Sigmoid colon (tissue), 7 donors: Measurements from ENCODE around the gene ACOT7. TPM values are rescaled to one million over a fixed set of nuclear protein-coding genes. Genes with fewer than 3 reads are reported as not detected.

Experiments
- DNase-seq: peaks from one replicate; pipeline ENCODE4 v3.0.0-alpha.2; 2019
- H3K27ac ChIP-seq, 4 donors: fragments of 200-600 bp; sonication (generic); one replicate each; pipeline ENCODE4 v1.5.1; 2016 to 2019; ENCODE audit warnings: mild to moderate bottlenecking in 1 of 4
- H3K27me3 ChIP-seq, 3 donors: fragments of 200-600 bp; sonication (generic); one replicate each; pipeline ENCODE4 v1.5.1; 2019; ENCODE audit warnings: mild to moderate bottlenecking in 1 of 3
- H3K36me3 ChIP-seq, 4 donors: fragments of 200-600 bp; sonication (generic); one replicate each; pipeline ENCODE4 v1.5.1; 2016 to 2019
- H3K4me1 ChIP-seq, 4 donors: fragments of 200-600 bp; sonication (generic); one replicate each; pipeline ENCODE4 v1.5.1; 2017 to 2019
- H3K4me3 ChIP-seq, 4 donors: fragments of 200-600 bp; sonication (generic); one replicate each; pipeline ENCODE4 v1.5.1; 2017 to 2019; ENCODE audit warnings: mild to moderate bottlenecking in 2 of 4, moderate library complexity in 1 of 4
- H3K9me3 ChIP-seq, 4 donors: fragments of 200-600 bp in 3 of 4; sonication (generic) in 3 of 4; one replicate each; pipeline versions ENCODE4 v1.5.1 to v1.6.1; 2013 to 2019
- EP300 ChIP-seq, 4 donors: sonication (generic); formaldehyde crosslinking; IDR thresholded peaks; one replicate each; pipeline ENCODE4 v1.6.1; 2017; ENCODE audit warnings: antibody characterized with exemption in 4 of 4
- POLR2A ChIP-seq, 2 donors: fragments of 450-650 bp; IDR thresholded peaks; one replicate each; pipeline ENCODE4 v1.6.1; 2016; ENCODE audit warnings: antibody characterized with exemption in 2 of 2, mild to moderate bottlenecking in 2 of 2, moderate library complexity in 2 of 2
- POLR2AphosphoS5 ChIP-seq, 4 donors: sonication (generic); formaldehyde crosslinking; IDR thresholded peaks; one replicate each; pipeline ENCODE4 v1.6.1; 2017; ENCODE audit warnings: antibody characterized with exemption in 4 of 4
- WGBS, 2 donors: extraction: QIAGEN DNeasy Blood & Tissue Kit; methylation state at CpG; one replicate each; pipeline ENCODE4 v1.1.7; 2013; 5-methylcytosine and 5-hydroxymethylcytosine counted together
- intact Hi-C: fragments of 100-400 bp; cut with DNase I; formaldehyde crosslinking; loops from one replicate; pipeline ENCODE4 v1.15.1; 2023
- polyA plus RNA-seq, 3 donors: library from polyadenylated mRNA; stranded (reverse); fragments of 200-250 nt; gene quantifications; one replicate each; pipeline ENCODE4 v1.2.3, GENCODE V29; 2013
- total RNA-seq, 4 donors: library from RNA; depleted of rRNA; stranded (reverse); fragments of >200 nt; gene quantifications; one replicate each; pipeline ENCODE4 v1.1.0, GENCODE V29; 2016
- TF ChIP-seq, protein P1 (sequence below), 4 experiments: fragments of 450-650 bp in 3 of 4; fragments of 200-600 bp in 1 of 4; IDR thresholded peaks; one replicate each; pipeline ENCODE4 v1.5.1; 2016 to 2019; ENCODE audit warnings: antibody characterized with exemption in 4 of 4, mild to moderate bottlenecking in 3 of 4, moderate library complexity in 2 of 4
- donor health status: healthy with polysubstance abuse.
- donor health status: Bipolar disorder and iron deficiency.
- donor health status: healthy.

ACOT7 gene
- total and polyA plus RNA-seq, 7 donors, result 17.9 to 81.0 (median 26.5) TPM

DNA sequence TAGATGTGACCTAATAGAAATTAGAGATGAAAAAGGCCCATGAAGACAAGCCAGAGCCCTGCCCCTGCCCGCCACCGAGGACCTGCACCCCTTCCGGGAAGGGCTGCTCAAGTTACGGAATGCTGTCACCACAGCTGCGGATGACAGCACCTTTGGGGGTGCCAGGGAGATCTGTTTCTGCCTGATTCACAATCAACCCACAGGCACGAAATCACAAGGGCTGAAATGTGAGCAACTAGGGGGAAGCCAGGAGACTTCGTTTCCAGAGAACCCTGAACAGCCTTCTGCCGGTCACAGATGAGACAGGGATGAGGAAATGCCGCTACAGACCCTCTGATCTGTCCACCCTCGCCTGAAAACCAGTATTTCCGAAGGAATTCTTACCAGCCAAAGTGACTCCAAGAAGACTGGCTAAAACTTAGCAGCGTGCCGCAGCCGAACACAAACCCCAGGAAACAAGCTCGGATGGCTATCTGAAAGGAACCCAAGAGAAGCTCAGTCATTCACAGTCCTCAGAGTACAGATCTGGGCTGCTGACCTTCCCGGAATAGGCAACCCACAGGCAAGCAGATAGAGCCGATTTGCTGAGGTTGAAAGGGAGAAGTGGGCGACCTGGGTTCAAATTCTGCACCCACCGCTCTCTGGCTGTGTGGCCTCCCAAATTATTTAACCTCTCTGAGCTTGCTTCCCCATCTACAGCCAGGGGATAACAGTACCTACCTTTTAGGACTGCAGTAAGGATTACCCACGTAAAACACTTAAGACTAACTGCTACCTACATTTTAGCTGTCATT, 158.9 kb downstream of the ACOT7 start:
- H3K27ac ChIP-seq, result peak overlapping the region in 2 of 4 donors; percentile 60 to 78

DNA sequence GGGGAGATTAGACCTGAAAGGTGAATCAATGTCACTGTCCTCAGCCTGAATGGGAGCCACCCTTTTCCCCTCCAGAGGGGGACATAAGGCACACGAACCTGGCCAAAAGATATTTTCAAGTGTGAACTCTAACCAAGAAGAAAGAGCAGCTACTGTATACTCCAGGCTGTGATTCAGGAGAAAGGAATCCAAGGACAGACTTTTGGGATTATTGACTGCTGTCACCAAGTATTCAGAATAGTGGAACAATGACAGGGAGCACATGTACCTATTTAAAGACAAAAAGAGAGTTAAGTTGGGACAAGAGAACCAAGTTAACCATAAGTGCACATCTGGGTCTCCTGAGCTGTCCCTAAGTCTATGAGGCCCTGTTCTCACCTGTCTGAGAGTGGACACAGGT, 160.2 kb downstream of the ACOT7 start:
- Histone ChIP-seq H3K4me3 (no peak overlapping the region), H3K27me3 (peaks cover 0 to 1% (median 0%) of the 10 kb centered on the region in 3 donors), H3K9me3 (no peaks in the 10 kb centered on the region), H3K27ac (no peak overlapping the region), H3K4me1 (peaks cover 0 to 19% (median 14%) of the 10 kb centered on the region in 4 donors), H3K36me3 (peaks cover 17 to 54% (median 20%) of the 10 kb centered on the region in 4 donors)
- WGBS, 2 donors, result 63 to 73% methylated on average over 1 of the region's 1 CpG
- no peak for TF ChIP-seq POLR2A (IDR thresholded peaks at IDR 0.05)
- TF ChIP-seq EP300 (IDR thresholded peaks at IDR 0.05), result no peak
- no peak for TF ChIP-seq POLR2AphosphoS5 (IDR thresholded peaks at IDR 0.05)
- TF ChIP-seq, protein P1, sequence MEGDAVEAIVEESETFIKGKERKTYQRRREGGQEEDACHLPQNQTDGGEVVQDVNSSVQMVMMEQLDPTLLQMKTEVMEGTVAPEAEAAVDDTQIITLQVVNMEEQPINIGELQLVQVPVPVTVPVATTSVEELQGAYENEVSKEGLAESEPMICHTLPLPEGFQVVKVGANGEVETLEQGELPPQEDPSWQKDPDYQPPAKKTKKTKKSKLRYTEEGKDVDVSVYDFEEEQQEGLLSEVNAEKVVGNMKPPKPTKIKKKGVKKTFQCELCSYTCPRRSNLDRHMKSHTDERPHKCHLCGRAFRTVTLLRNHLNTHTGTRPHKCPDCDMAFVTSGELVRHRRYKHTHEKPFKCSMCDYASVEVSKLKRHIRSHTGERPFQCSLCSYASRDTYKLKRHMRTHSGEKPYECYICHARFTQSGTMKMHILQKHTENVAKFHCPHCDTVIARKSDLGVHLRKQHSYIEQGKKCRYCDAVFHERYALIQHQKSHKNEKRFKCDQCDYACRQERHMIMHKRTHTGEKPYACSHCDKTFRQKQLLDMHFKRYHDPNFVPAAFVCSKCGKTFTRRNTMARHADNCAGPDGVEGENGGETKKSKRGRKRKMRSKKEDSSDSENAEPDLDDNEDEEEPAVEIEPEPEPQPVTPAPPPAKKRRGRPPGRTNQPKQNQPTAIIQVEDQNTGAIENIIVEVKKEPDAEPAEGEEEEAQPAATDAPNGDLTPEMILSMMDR (IDR thresholded peaks at IDR 0.05), result no peak
- intact Hi-C loops, result no loop called here
- no peak for DNase-seq

More for the DNA sequence above, 158.9 kb downstream of the ACOT7 start:
- TF ChIP-seq POLR2AphosphoS5 (IDR thresholded peaks at IDR 0.05) (no peak), EP300 (IDR thresholded peaks at IDR 0.05) (no peak), POLR2A (IDR thresholded peaks at IDR 0.05) (no peak)
- TF ChIP-seq, protein P1 (IDR thresholded peaks at IDR 0.05), result no peak
- intact Hi-C loops, result loop anchor here (2.0 kb wide), 1 partner anchor 36 kb away; the partner anchor contains the start of gene RPL22
- H3K4me3 ChIP-seq, result peak overlapping the region; percentile 49 to 75 (median 68)
- peaks cover 11 to 42% (median 18%) of the 10 kb centered on the region in 4 donors for H3K36me3 ChIP-seq
- peaks cover 0 to 14% (median 7%) of the 10 kb centered on the region in 3 donors for H3K27me3 ChIP-seq
- 54 to 69% methylated on average over 20 of the region's 20 CpGs for WGBS, 2 donors
- no peaks in the 10 kb centered on the region for H3K9me3 ChIP-seq
- no peak for DNase-seq
- peaks cover 0 to 19% (median 14%) of the 10 kb centered on the region in 4 donors for H3K4me1 ChIP-seq

DNA sequence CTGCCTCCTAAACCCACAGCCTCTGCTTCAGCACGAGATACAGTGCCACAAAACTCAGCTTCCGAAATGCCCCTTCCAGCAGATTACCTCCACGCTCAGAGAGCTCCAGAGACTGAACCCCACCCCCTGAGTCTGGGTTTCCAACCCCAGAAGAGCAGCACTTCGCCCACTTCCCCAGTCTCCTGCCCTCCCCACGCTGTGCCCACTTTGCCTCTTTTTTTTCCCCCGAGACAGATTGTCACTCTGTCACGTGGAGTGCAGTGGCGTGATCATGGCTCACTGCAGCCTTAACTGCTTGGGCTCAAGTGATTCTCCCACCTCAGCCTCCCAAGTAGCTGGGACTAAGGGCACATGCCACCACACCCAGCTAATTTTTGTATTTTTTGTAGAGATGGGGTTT, 167.9 kb downstream of the ACOT7 start:
- Histone ChIP-seq H3K27ac (no peak overlapping the region), H3K4me3 (no peak overlapping the region), H3K36me3 (peaks cover 22 to 90% (median 48%) of the 10 kb centered on the region in 4 donors), H3K9me3 (no peaks in the 10 kb centered on the region), H3K27me3 (no peaks in the 10 kb centered on the region), H3K4me1 (no peaks in the 10 kb centered on the region)
- intact Hi-C loops, result no loop called here
- 94 to 96% methylated on average over 8 of the region's 8 CpGs for WGBS, 2 donors
- TF ChIP-seq EP300 (IDR thresholded peaks at IDR 0.05) (no peak), POLR2A (IDR thresholded peaks at IDR 0.05) (no peak), POLR2AphosphoS5 (IDR thresholded peaks at IDR 0.05) (no peak)
- TF ChIP-seq, protein P1 (IDR thresholded peaks at IDR 0.05), result no peak
- DNase-seq, result no peak

DNA sequence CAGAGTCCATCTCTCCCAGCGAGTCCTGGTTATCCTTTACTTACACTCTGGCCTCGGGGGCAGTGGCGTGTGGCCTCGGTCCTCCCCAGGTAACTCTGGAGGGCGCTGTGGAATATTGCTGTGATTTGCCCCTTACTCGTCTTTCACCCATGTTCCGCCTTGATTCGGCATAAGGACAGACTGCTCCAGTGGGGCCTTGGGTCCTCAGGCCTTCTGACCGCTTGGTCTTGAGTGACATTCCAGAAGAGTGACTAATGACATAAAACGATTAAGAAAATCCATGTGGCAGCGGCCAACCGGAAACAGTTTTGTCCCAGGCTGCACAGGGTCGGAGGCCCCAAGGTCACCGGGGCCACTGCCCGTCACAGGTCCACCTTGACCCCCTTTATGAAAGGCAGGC, 168.8 kb downstream of the ACOT7 start:
- 85 to 90% methylated on average over 15 of the region's 15 CpGs for WGBS, 2 donors
- no peaks in the 10 kb centered on the region for H3K27me3 ChIP-seq

DNA sequence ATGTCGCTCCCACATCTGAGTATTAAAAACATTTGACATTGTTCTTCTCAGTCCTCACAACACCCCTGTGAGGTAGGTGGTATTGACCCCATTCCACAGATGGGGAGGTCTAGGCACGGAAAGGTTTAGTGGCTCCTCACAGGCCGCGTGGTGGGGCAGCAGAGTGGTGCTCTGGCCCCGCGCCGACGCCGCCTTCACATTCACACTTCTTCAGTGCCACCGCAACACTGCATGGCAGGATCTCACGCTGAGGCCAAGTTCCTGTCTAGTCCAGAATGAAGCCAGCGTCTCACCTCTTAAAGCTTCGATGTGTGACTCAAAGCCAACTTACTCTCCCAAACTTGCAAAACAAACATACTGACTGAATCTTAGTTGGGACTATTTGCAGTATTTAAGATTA, 169.9 kb downstream of the ACOT7 start:
- no peak overlapping the region for H3K4me3 ChIP-seq
- H3K9me3 ChIP-seq, result no peaks in the 10 kb centered on the region
- H3K4me1 ChIP-seq, result no peaks in the 10 kb centered on the region
- H3K36me3 ChIP-seq, result peaks cover 12 to 74% (median 39%) of the 10 kb centered on the region in 4 donors
- no peak overlapping the region for H3K27ac ChIP-seq
- no peak for DNase-seq
- 97 to 98% methylated on average over 13 of the region's 13 CpGs for WGBS, 2 donors
- H3K27me3 ChIP-seq, result no peaks in the 10 kb centered on the region
- TF ChIP-seq POLR2AphosphoS5 (IDR thresholded peaks at IDR 0.05) (no peak), EP300 (IDR thresholded peaks at IDR 0.05) (no peak), POLR2A (IDR thresholded peaks at IDR 0.05) (no peak)
- TF ChIP-seq, protein P1 (IDR thresholded peaks at IDR 0.05), result no peak
- intact Hi-C loops, result no loop called here

More for the DNA sequence above, 168.8 kb downstream of the ACOT7 start:
- no peak for DNase-seq
- Histone ChIP-seq H3K4me1 (no peaks in the 10 kb centered on the region), H3K36me3 (peaks cover 12 to 84% (median 43%) of the 10 kb centered on the region in 4 donors), H3K4me3 (no peak overlapping the region), H3K27ac (no peak overlapping the region), H3K9me3 (no peaks in the 10 kb centered on the region)
- intact Hi-C loops, result no loop called here
- TF ChIP-seq POLR2AphosphoS5 (IDR thresholded peaks at IDR 0.05) (no peak), POLR2A (IDR thresholded peaks at IDR 0.05) (no peak)
